IPS-15b (cell line): ENCODE measurements around the gene ZMYND15.
A peak's percentile ranks its signal among the peaks of the same experiment; 100 is the strongest.

Source experiments
- H3K27me3 ChIP-seq: one replicate; pipeline ENCODE4 v1.6.1; 2013; ENCODE audit warnings: low read length; ENCODE audit not compliant: control insufficient read depth, insufficient read depth
- H3K36me3 ChIP-seq: one replicate; pipeline ENCODE4 v1.6.1; 2013; ENCODE audit warnings: low read length; ENCODE audit not compliant: control insufficient read depth, insufficient read depth
- H3K4me1 ChIP-seq: one replicate; pipeline ENCODE4 v1.6.1; 2013; ENCODE audit warnings: mild to moderate bottlenecking, low read length; ENCODE audit not compliant: control insufficient read depth, insufficient read depth
- H3K4me3 ChIP-seq: one replicate; pipeline ENCODE4 v1.5.1; 2013; ENCODE audit warnings: low read depth, low read length
- H3K9ac ChIP-seq: one replicate; pipeline ENCODE4 v1.6.1; 2013; ENCODE audit warnings: low read depth, mild to moderate bottlenecking, low read length
- H3K9me3 ChIP-seq: one replicate; pipeline ENCODE4 v1.6.1; 2013; ENCODE audit warnings: mild to moderate bottlenecking, low read length; ENCODE audit not compliant: control insufficient read depth, insufficient read depth

The ZMYND15 gene

DNA sequence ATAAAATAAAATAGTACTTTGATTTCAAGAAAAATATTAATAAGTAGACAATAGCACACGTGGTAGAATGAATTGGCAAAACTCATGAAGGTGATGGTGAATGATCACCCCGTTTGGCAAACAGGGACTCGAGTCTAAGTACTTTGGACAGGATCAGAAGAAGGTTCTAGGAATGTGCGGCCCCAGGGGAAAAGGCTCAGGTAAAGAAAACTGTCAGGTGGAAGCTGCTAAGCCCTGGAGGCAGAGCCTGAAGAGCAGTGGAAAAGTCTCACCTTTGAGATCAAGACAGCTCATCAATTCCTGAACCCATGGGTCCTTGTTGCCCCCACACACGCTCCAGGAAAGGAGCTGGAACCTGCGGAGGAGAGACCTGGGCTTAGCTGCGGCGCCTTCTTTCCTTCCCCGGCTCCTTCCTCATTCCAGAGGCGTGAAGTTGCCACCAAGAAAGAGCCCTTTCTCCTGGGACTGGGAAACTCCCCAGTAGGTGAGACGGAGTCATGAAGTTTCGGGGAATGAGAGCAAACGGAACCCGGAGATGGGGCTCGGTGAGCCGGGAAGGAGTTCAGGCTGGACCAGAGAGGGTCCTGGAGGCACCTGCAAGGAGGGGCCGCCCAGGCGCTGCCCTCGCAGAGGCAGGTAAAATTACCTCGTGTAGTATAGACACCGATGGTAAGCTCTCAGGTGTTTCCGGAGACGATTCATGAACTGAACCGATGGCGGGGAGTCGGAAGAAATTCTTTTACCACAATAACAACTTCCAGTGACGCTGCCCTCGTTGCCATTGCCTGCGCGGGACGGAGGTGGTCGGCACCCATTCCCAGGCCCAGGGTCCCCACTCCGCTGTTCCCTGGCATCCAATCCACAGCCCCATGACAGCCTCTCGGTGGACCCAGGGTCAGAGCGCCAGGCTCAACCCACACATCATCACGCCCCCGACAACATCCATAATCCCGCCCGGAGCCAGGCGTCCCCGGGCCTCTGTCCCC, 1.2 kb upstream of the ZMYND15 start:
- Histone ChIP-seq H3K4me3 (peak overlapping the region; percentile 62), H3K27me3 (peaks cover 45% of the 10 kb centered on the region), H3K36me3 (peaks cover 2% of the 10 kb centered on the region), H3K4me1 (no peaks in the 10 kb centered on the region), H3K9me3 (no peaks in the 10 kb centered on the region), H3K9ac (peak overlapping the region; percentile 54)

DNA sequence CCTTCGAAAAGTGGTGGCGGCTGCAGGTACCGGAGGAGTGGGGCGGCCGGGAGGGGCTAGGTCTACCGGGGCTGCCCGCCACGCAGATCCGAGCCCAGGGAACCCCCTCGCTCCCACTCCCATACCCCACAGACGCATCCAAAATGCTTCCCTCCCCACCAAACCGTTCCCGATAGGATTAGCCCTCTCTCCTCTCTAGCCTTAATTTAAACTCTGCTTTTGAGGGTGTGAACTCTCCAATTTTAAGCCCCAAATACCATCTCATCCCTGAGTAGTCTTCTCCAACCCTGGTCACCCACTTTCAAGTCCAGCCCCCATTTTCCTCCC, 355 bp downstream of the ZMYND15 start:
- H3K4me3 ChIP-seq: peak overlapping the region; percentile 62
- peaks cover 53% of the 10 kb centered on the region for H3K27me3 ChIP-seq
- no peaks in the 10 kb centered on the region for H3K36me3 ChIP-seq
- H3K9me3 ChIP-seq: no peaks in the 10 kb centered on the region
- H3K4me1 ChIP-seq: no peaks in the 10 kb centered on the region
- no peak overlapping the region for H3K9ac ChIP-seq

DNA sequence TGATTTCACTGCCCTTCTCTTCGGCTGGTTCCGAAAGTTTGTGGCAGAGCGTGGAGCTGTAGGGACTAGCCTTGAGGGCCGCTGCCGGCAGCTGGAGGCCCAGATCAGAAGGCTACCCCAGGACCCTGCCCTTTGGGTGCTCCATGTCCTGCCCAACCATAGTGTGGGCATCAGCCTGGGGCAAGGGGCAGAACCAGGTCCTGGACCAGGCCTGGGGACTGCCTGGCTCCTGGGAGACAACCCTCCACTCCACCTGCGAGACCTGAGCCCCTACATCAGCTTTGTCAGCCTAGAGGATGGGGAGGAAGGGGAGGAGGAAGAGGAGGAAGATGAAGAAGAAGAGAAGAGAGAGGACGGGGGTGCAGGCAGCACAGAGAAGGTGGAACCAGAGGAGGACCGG, 951 bp downstream of the ZMYND15 start:
- peak overlapping the region; percentile 62 for H3K4me3 ChIP-seq
- H3K36me3 ChIP-seq: no peaks in the 10 kb centered on the region
- H3K9ac ChIP-seq: no peak overlapping the region
- H3K4me1 ChIP-seq: no peaks in the 10 kb centered on the region
- H3K9me3 ChIP-seq: no peaks in the 10 kb centered on the region
- H3K27me3 ChIP-seq: peaks cover 53% of the 10 kb centered on the region

DNA sequence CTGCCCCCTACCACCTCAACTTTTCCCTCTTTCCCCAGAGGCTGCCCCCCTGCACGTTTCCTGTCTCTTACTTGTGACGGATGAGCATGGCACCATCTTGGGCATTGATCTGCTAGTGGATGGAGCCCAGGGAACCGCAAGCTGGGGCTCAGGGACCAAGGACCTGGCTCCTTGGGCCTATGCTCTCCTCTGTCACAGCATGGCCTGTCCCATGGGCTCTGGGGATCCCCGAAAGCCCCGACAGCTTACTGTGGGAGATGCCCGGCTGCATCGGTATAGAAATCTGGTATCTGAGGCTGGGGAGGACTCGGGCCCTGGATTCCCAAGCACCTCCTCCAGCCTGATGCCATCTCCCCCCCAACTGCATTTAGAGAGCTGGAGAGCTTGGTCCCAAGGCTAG, 1.9 kb downstream of the ZMYND15 start:
- Histone ChIP-seq H3K4me3 (no peak overlapping the region), H3K9me3 (no peaks in the 10 kb centered on the region), H3K4me1 (peaks cover 3% of the 10 kb centered on the region), H3K36me3 (no peaks in the 10 kb centered on the region), H3K27me3 (peaks cover 51% of the 10 kb centered on the region), H3K9ac (no peak overlapping the region)

DNA sequence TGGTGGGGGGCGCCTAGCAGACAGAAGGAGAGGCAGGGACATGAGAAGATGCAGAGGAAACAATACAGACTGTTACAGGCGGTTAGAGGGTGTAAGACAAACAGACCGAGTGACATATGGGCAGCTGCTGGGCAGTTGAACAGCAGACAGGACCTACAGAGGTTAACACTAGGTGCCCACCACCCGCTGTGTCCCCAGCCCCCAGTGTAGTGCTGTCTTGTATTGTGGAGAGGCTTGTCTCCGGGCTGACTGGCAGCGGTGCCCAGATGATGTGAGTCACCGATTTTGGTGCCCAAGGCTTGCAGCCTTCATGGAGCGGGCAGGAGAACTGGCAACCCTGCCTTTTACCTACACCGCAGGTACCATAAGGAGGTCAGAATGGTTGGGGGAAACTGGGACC, 2.5 kb downstream of the ZMYND15 start:
- Histone ChIP-seq H3K27me3 (peaks cover 51% of the 10 kb centered on the region), H3K4me3 (no peak overlapping the region), H3K4me1 (peaks cover 4% of the 10 kb centered on the region), H3K9ac (no peak overlapping the region), H3K36me3 (no peaks in the 10 kb centered on the region), H3K9me3 (no peaks in the 10 kb centered on the region)

DNA sequence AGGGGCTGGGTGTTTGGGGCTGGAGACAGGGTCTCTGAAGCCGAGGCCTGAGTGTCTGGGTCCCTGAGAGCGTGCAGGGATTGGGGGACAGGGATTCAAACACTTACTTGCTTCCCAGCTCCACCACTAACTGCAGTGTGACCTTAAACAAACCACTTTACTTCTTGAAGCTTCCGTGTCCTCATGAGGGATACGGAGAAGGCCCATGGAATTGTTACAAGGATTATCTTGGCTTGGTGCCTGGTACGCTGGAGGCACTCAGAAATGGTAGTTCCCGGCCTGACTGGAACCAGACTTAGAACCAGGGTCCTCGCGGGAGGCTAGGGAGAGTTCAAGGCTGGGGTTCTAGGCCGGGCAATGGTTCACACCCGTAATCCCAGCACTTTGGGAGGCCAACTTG, 3.0 kb downstream of the ZMYND15 start:
- Histone ChIP-seq H3K9me3 (no peaks in the 10 kb centered on the region), H3K4me3 (no peak overlapping the region), H3K36me3 (no peaks in the 10 kb centered on the region), H3K27me3 (peaks cover 51% of the 10 kb centered on the region), H3K4me1 (peaks cover 4% of the 10 kb centered on the region), H3K9ac (no peak overlapping the region)

DNA sequence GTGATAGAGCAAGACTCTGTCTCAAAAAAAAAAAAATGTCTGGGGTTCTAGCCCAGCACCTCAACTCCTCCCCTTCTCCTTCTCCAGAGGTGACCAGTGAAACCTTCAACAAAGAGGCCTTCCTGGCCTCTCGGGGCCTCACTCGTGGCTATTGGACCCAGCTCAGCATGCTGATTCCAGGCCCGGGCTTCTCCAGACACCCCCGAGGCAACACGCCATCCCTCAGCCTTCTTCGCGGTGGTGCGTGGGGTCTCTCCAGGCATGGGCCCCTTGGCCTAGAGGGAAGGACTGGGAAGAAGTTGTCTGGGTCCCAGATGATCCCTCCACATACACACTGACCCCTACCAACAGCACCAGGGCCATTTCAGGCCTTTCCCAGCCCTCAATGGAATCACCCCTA, 3.6 kb downstream of the ZMYND15 start:
- no peaks in the 10 kb centered on the region for H3K36me3 ChIP-seq
- no peak overlapping the region for H3K4me3 ChIP-seq
- H3K9ac ChIP-seq: no peak overlapping the region
- peaks cover 4% of the 10 kb centered on the region for H3K4me1 ChIP-seq
- no peaks in the 10 kb centered on the region for H3K9me3 ChIP-seq
- H3K27me3 ChIP-seq: peaks cover 48% of the 10 kb centered on the region

DNA sequence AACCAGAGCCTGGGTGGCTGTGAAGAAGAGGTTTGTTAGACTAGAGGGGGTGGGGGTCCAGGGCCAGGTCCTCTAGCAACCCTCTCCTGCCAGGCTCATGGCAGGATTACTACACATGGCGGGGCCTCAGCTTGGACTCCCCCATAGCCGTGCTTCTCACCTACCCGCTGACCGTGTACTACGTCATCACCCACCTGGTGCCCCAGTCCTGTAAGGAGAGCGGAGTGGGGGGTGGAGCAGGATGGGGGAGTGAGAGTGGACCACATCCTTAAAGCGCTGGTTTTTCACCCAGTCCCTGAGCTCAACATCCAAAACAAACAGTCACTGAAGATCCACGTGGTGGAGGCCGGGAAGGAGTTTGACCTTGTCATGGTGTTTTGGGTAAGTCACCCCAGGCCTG, 4.3 kb downstream of the ZMYND15 start:
- Histone ChIP-seq H3K9ac (no peak overlapping the region), H3K27me3 (peaks cover 41% of the 10 kb centered on the region), H3K4me3 (no peak overlapping the region), H3K36me3 (no peaks in the 10 kb centered on the region), H3K4me1 (peaks cover 6% of the 10 kb centered on the region), H3K9me3 (no peaks in the 10 kb centered on the region)

DNA sequence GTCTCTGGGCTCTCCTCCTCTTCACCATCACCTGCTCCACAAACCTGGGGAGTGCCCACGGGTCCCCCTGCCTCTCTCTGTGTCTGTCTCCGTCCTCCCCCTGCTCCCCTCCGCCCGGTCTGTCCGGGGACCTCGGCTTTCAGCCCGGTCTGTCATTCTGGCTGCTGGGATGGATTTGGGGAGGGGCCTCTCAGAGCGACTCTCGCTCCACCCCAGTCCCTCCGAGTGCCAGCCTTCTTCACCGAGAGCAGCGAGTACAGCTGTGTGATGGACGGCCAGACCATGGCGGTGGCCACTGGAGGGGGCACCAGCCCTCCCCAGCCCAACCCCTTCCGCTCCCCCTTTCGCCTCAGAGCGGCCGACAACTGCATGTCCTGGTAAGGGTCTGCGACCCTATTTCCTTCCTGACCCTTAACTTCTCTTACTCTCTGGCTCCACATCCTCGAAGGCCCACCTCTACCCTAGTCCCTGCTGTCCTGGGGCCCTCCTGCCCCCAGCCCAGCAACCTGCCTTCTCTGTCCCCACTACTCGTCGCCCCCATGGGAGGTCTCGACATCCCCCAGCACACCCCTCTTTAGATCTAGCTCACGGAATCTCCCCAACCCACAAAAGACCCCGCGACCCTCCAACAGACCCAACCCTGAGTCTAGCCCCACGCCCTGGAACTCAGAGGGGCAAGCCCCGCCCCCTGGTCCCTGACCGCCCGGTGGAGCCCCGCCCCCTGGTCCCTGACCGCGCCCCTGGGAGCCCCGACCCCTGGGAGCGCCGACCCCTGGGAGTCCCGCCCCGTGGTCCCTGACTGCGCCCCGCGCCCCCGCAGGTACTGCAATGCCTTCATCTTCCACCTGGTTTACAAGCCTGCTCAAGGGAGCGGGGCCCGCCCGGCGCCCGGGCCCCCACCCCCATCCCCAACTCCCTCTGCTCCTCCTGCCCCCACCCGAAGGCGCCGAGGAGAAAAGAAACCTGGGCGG, 5.7 kb downstream of the ZMYND15 start:
- Histone ChIP-seq H3K4me1 (peaks cover 6% of the 10 kb centered on the region), H3K4me3 (peak overlapping the region; percentile 79), H3K9ac (no peak overlapping the region), H3K9me3 (no peaks in the 10 kb centered on the region), H3K36me3 (no peaks in the 10 kb centered on the region), H3K27me3 (peaks cover 29% of the 10 kb centered on the region)

DNA sequence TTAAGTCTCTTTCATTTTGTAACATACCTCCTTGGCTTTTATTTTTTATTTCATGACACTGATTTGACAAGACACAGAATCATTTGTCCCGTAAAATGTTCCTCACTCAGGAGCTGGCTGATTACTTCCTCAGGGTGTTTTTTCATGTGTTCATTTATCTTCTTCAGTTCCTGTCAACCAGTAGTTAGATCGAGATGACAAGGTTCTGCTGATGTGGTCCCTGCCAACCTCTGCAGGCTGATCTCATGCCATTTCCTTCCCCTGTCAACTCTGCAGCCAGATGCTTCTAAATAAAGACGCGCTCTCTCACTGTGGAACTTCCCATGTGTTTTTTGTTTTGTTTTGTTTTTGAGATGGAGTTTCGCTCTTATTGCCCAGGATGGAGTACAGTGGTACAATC, 8.2 kb downstream of the ZMYND15 start:
- Histone ChIP-seq H3K27me3 (peaks cover 9% of the 10 kb centered on the region), H3K4me1 (peaks cover 6% of the 10 kb centered on the region), H3K4me3 (no peak overlapping the region), H3K9me3 (no peaks in the 10 kb centered on the region), H3K9ac (no peak overlapping the region), H3K36me3 (no peaks in the 10 kb centered on the region)

DNA sequence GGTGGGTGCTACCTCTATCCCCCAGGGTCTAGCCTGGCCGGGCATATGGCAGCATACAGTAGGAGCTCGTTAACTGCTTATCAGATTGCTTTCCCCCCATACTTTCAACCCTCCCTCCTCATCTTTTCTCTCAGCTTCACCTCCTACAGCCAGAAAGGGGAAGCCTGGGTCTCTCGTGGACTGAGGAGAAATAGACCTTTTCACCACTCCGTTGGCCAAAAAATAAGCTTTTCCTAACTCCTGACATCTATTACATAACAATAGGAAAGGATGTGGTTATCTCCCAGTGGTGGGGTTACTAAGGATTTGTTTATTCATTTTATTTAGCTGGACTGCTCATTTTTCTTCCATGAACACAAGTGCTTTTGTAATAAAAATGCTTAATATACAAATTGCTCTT, 9.1 kb downstream of the ZMYND15 start:
- Histone ChIP-seq H3K4me1 (peaks cover 6% of the 10 kb centered on the region), H3K4me3 (no peak overlapping the region), H3K36me3 (no peaks in the 10 kb centered on the region), H3K9ac (no peak overlapping the region), H3K9me3 (no peaks in the 10 kb centered on the region), H3K27me3 (peaks cover 6% of the 10 kb centered on the region)
